H1 (cell line): ENCODE data around the gene FAM83F. TPM values are rescaled to one million over a fixed set of nuclear protein-coding genes. Genes with fewer than 3 reads are reported as not detected.

Source experiments
- CTCF ChIA-PET: fragments of 300-600 bp; sonication (Branson Sonifier 250); formaldehyde crosslinking; loops from one replicate; lab custom pipeline; 2021; ENCODE audit not compliant: partially characterized antibody; lab: Charles Lee
- POLR2A ChIA-PET: fragments of 300-600 bp; sonication (Branson Sonifier 250); formaldehyde crosslinking; loops from one replicate; lab custom pipeline; 2021; ENCODE audit warnings: inconsistent platforms; ENCODE audit not compliant: partially characterized antibody; lab: Charles Lee
- DNase-seq, 2 experiments: peaks; one replicate each; pipeline versions ENCODE4 v3.0.0 to v3.0.0-alpha.2; 2010 to 2022; ENCODE audit warnings: low spot score in 2 of 2, low read depth in 1 of 2, mixed read lengths in 1 of 2
- FAIRE-seq: peaks from 2 replicates; lab custom pipeline; 2011; peaks lifted over from hg19 to GRCh38; lab: Jason Lieb, UNC
- H2AFZ ChIP-seq: 2 replicates; pipeline ENCODE4 v1.8.1; 2012; ENCODE audit warnings: low read length, inconsistent platforms
- H2AK5ac ChIP-seq: 2 replicates; pipeline ENCODE4 v1.6.1; 2013; ENCODE audit warnings: low read depth, low read length
- H2BK120ac ChIP-seq: replicated peaks from 2 replicates; pipeline ENCODE3; 2013; ENCODE audit warnings: low read depth, low read length, inconsistent platforms
- H2BK12ac ChIP-seq: 2 replicates; pipeline ENCODE4 v1.6.1; 2013; ENCODE audit warnings: low read depth, low read length
- H2BK15ac ChIP-seq: 2 replicates; pipeline ENCODE4 v1.6.1; 2013; ENCODE audit warnings: low read length
- H2BK20ac ChIP-seq: 2 replicates; pipeline ENCODE4 v1.6.1; 2013; ENCODE audit warnings: low read length
- H2BK5ac ChIP-seq: 2 replicates; pipeline ENCODE4 v1.6.1; 2013; ENCODE audit warnings: low read depth, low read length
- H3K14ac ChIP-seq: 2 replicates; pipeline ENCODE4 v1.6.1; 2013; ENCODE audit warnings: inconsistent platforms; ENCODE audit not compliant: insufficient read length
- H3K18ac ChIP-seq: 2 replicates; pipeline ENCODE4 v1.6.1; 2013; ENCODE audit warnings: low read length; ENCODE audit errors: extremely low read depth
- H3K23ac ChIP-seq: 2 replicates; pipeline ENCODE4 v1.6.1; 2013; ENCODE audit warnings: inconsistent platforms; ENCODE audit not compliant: insufficient read length
- H3K23me2 ChIP-seq: 2 replicates; pipeline ENCODE4 v1.6.1; 2013; ENCODE audit warnings: low read depth, low read length
- H3K27ac ChIP-seq: 2 replicates; pipeline ENCODE4 v1.6.1; 2011; ENCODE audit warnings: low read depth, low read length, inconsistent platforms
- H3K27me3 ChIP-seq, 4 experiments: replicated peaks in 1 of 4; 1 replicate in 1 of 4; 2 replicates in 3 of 4; pipeline versions ENCODE4 v1.6.1 to v1.8.1; 2011 to 2013; ENCODE audit warnings: low read length in 3 of 4, mild to moderate bottlenecking in 3 of 4, inconsistent platforms in 2 of 4, mixed read lengths in 2 of 4, moderate library complexity in 1 of 4; ENCODE audit not compliant: control insufficient read depth in 3 of 4, insufficient read depth in 3 of 4; ENCODE audit errors: extremely low read depth in 1 of 4
- H3K36me3 ChIP-seq, 4 experiments: 2 replicates each; pipeline versions ENCODE4 v1.6.1 to v1.8.1; 2011 to 2013; ENCODE audit warnings: mild to moderate bottlenecking in 4 of 4, low read length in 3 of 4, moderate library complexity in 2 of 4, control low read depth in 1 of 4, inconsistent platforms in 1 of 4; ENCODE audit not compliant: insufficient read depth in 4 of 4, control insufficient read depth in 2 of 4
- H3K4ac ChIP-seq: replicated peaks from 2 replicates; pipeline ENCODE3; 2013; ENCODE audit warnings: low read length, low read depth, mixed read lengths, inconsistent platforms; ENCODE audit not compliant: insufficient read length
- H3K4me1 ChIP-seq, 4 experiments: replicated peaks in 1 of 4; 1 replicate in 1 of 4; 2 replicates in 3 of 4; pipeline versions ENCODE4 v1.6.1 to v1.8.1; 2011 to 2013; ENCODE audit warnings: low read length in 3 of 4, inconsistent platforms in 2 of 4, mixed read lengths in 1 of 4; ENCODE audit not compliant: insufficient read depth in 4 of 4, control insufficient read depth in 3 of 4
- H3K4me2 ChIP-seq, 2 experiments: 2 replicates each; pipeline versions ENCODE4 v1.6.1 to v1.8.1; 2011 to 2013; ENCODE audit warnings: low read depth in 2 of 2, low read length in 2 of 2, control low read depth in 1 of 2, inconsistent platforms in 1 of 2, mild to moderate bottlenecking in 1 of 2; ENCODE audit not compliant: insufficient read depth in 1 of 2
- H3K4me3 ChIP-seq, 4 experiments: fragments of 200-600, 300-600 bp in 1 of 4; sonication (generic), shearing (Covaris generic), sonication (Bioruptor Twin) in 1 of 4; 2 replicates each; pipeline versions ENCODE4 v1.5.1 to v1.8.1; 2011 to 2016; ENCODE audit warnings: low read length in 4 of 4, low read depth in 3 of 4, control low read depth in 2 of 4, inconsistent platforms in 2 of 4, mild to moderate bottlenecking in 2 of 4, mixed read lengths in 1 of 4, moderate library complexity in 1 of 4; ENCODE audit not compliant: insufficient read depth in 2 of 4; ENCODE audit errors: extremely low read depth in 1 of 4
- H3K56ac ChIP-seq: replicated peaks from 2 replicates; pipeline ENCODE3; 2013; ENCODE audit warnings: low read depth, mild to moderate bottlenecking, mixed read lengths, low read length, inconsistent platforms; ENCODE audit not compliant: insufficient read length
- H3K79me1 ChIP-seq: 2 replicates; pipeline ENCODE4 v1.6.1; 2013; ENCODE audit warnings: low read depth, low read length, control low read depth
- H3K79me2 ChIP-seq, 2 experiments: 2 replicates each; pipeline versions ENCODE4 v1.6.1 to v1.8.1; 2012 to 2013; ENCODE audit warnings: low read length in 2 of 2, mild to moderate bottlenecking in 2 of 2, inconsistent platforms in 1 of 2; ENCODE audit not compliant: insufficient read depth in 2 of 2, control insufficient read depth in 1 of 2
- H3K9ac ChIP-seq, 4 experiments: replicated peaks in 1 of 4; 1 replicate in 1 of 4; 2 replicates in 3 of 4; pipeline versions ENCODE4 v1.6.1 to v1.8.1; 2011 to 2013; ENCODE audit warnings: low read depth in 3 of 4, low read length in 3 of 4, control low read depth in 2 of 4, mild to moderate bottlenecking in 2 of 4, moderate library complexity in 2 of 4, inconsistent platforms in 1 of 4; ENCODE audit errors: extremely low read depth in 1 of 4
- H3K9me3 ChIP-seq, 2 experiments: 2 replicates each; pipeline versions ENCODE4 v1.6.1 to v1.8.1; 2012 to 2013; ENCODE audit warnings: mild to moderate bottlenecking in 2 of 2, moderate library complexity in 2 of 2, control low read depth in 1 of 2, inconsistent platforms in 1 of 2, low read depth in 1 of 2, low read length in 1 of 2, mixed read lengths in 1 of 2; ENCODE audit not compliant: insufficient read depth in 2 of 2
- H4K20me1 ChIP-seq, 2 experiments: replicated peaks in 1 of 2; 2 replicates each; pipeline versions ENCODE3 to v1.8.1; 2011 to 2013; ENCODE audit warnings: inconsistent platforms in 2 of 2, low read length in 2 of 2, mild to moderate bottlenecking in 1 of 2; ENCODE audit not compliant: insufficient read depth in 2 of 2, control insufficient read depth in 1 of 2
- H4K5ac ChIP-seq: 2 replicates; pipeline ENCODE4 v1.6.1; 2013; ENCODE audit warnings: low read length, low read depth, mixed read lengths, inconsistent platforms; ENCODE audit not compliant: insufficient read length
- H4K8ac ChIP-seq: 2 replicates; pipeline ENCODE4 v1.8.0; 2013; ENCODE audit warnings: mild to moderate bottlenecking, moderate library complexity, low read length, inconsistent platforms; ENCODE audit not compliant: insufficient read depth; ENCODE audit errors: extremely low read depth
- H4K91ac ChIP-seq: replicated peaks from 2 replicates; pipeline ENCODE3; 2013; ENCODE audit warnings: low read length, mixed read lengths, inconsistent platforms; ENCODE audit not compliant: insufficient read length
- CREB1 ChIP-seq: IDR thresholded peaks from 2 replicates; pipeline ENCODE4 v1.6.1; 2012; ENCODE audit warnings: inconsistent platforms
- JUN ChIP-seq: IDR thresholded peaks from 2 replicates; pipeline ENCODE4 v1.6.1; 2011; ENCODE audit warnings: low read depth, mild to moderate bottlenecking, improper control_type of control experiment, low read length
- POU5F1 ChIP-seq: IDR thresholded peaks from 2 replicates; pipeline ENCODE4 v1.6.1; 2011; ENCODE audit warnings: low read depth, mild to moderate bottlenecking, low read length, moderate library complexity
- RFX5 ChIP-seq: IDR thresholded peaks from 2 replicates; pipeline ENCODE4 v1.6.1; 2011; ENCODE audit warnings: low read depth, low read length, improper control_type of control experiment, borderline replicate concordance
- RNF2 ChIP-seq: fragments of 200-900, 300-1000 bp; sonication (generic); IDR thresholded peaks from 2 replicates; pipeline ENCODE4 v1.7.1; 2016; ENCODE audit warnings: borderline replicate concordance, low read depth, mild to moderate bottlenecking, antibody characterized with exemption, low read length; ENCODE audit not compliant: poor library complexity, severe bottlenecking; ENCODE audit errors: missing control alignments
- SAP30 ChIP-seq: fragments of 300-600 bp; sonication (generic); IDR thresholded peaks from 2 replicates; pipeline ENCODE4 v1.7.1; 2012; ENCODE audit warnings: low read length, moderate library complexity, mild to moderate bottlenecking, inconsistent platforms; ENCODE audit not compliant: insufficient read depth, insufficient replicate concordance
- TAF7 ChIP-seq: optimal IDR thresholded peaks from 2 replicates; pipeline ENCODE3; 2011; ENCODE audit warnings: low read depth, mild to moderate bottlenecking, inconsistent platforms, low read length, moderate library complexity, borderline replicate concordance
- TBP ChIP-seq: IDR thresholded peaks from 2 replicates; pipeline ENCODE4 v1.6.1; 2011; ENCODE audit warnings: low read depth, low read length, improper control_type of control experiment
- polyA plus RNA-seq, 7 experiments: library from polyadenylated mRNA; depleted of rRNA in 3 of 7; stranded (reverse) in 5 of 7; unstranded in 2 of 7; fragments of >200 nt in 5 of 7; fragments of 200-250 nt in 2 of 7; gene quantifications; 1 replicate in 5 of 7; 2 replicates in 1 of 7; 4 replicates in 1 of 7; pipeline versions ENCODE4 v1.2.1 to v1.2.3, GENCODE V29; 2011 to 2013; ENCODE audit warnings: missing spikeins in 2 of 7, mixed read lengths in 2 of 7
- total RNA-seq: library from RNA; stranded (reverse); fragmentation: NEBNext Ultra II Directional; extraction: Animal tissue kit (Norgen Biotek cat#: 25700); gene quantifications from 2 replicates; pipeline ENCODE4 v1.2.1, GENCODE V29; 2021
- TF ChIP-seq, protein P1 (sequence below), 3 experiments: IDR thresholded peaks; 1 replicate in 2 of 3; 2 replicates in 1 of 3; pipeline versions ENCODE4 v1.5.1 to v1.6.1; 2011; ENCODE audit warnings: low read length in 3 of 3, mild to moderate bottlenecking in 3 of 3, inconsistent platforms in 2 of 3, low read depth in 1 of 3, moderate library complexity in 1 of 3; ENCODE audit not compliant: insufficient read depth in 1 of 3; ENCODE audit errors: control extremely low read depth in 1 of 3

The FAM83F gene
- total and polyA plus RNA-seq, 2 of the 8 experiments (the other 6 are each of a cell fraction or from before 2014, with no cell fraction given): 8.6 to 18.9 TPM

DNA sequence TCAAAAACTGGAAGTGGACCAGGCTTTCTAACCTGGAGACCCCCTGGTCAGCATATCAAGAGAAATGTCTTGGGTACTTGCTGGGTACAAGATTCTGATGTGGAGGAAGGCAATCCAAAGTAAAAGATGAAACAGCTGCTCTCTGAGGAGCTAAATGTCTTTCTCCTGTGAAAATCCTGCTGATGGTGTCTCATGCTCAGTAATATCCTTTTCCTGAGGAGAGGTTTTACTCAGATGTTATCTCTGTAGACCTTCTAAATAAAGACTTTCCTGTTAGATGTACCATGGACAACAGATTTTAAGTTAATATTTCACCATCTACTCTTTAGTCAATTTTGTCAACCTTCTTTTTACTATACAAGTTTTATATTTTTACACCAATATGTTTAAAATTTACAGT is 62.9 kb downstream of the FAM83F start:
- H2BK20ac ChIP-seq: no peak overlapping the region
- H3K79me2 ChIP-seq: peaks cover 0 to 56% of the 10 kb centered on the region in 2 experiments; a peak in 2 of 4 replicates
- H3K4me3 ChIP-seq: no peak overlapping the region
- no peak overlapping the region for H2AK5ac ChIP-seq
- no peaks in the 10 kb centered on the region for H3K27me3 ChIP-seq
- no peak overlapping the region for H2BK15ac ChIP-seq
- H3K4me2 ChIP-seq: no peak overlapping the region
- no peak overlapping the region for H2BK120ac ChIP-seq
- H3K27ac ChIP-seq: no peak overlapping the region
- DNase-seq (no peak), FAIRE-seq (peak; percentile 39)
- H3K36me3 ChIP-seq: no peaks in the 10 kb centered on the region
- no peak overlapping the region for H3K14ac ChIP-seq
- H3K9me3 ChIP-seq: no peaks in the 10 kb centered on the region
- no peak overlapping the region for H3K9ac ChIP-seq
- no peak overlapping the region for H3K4ac ChIP-seq
- no peak overlapping the region for H4K5ac ChIP-seq
- no peak for TF ChIP-seq TAF7
- TF ChIP-seq CREB1: no peak
- no peak for TF ChIP-seq SAP30
- TF ChIP-seq POU5F1: no peak
- no peak for TF ChIP-seq RNF2
- TF ChIP-seq RFX5: no peak
- no peak for TF ChIP-seq JUN
- no peak for TF ChIP-seq TBP
- TF ChIP-seq, protein P1, sequence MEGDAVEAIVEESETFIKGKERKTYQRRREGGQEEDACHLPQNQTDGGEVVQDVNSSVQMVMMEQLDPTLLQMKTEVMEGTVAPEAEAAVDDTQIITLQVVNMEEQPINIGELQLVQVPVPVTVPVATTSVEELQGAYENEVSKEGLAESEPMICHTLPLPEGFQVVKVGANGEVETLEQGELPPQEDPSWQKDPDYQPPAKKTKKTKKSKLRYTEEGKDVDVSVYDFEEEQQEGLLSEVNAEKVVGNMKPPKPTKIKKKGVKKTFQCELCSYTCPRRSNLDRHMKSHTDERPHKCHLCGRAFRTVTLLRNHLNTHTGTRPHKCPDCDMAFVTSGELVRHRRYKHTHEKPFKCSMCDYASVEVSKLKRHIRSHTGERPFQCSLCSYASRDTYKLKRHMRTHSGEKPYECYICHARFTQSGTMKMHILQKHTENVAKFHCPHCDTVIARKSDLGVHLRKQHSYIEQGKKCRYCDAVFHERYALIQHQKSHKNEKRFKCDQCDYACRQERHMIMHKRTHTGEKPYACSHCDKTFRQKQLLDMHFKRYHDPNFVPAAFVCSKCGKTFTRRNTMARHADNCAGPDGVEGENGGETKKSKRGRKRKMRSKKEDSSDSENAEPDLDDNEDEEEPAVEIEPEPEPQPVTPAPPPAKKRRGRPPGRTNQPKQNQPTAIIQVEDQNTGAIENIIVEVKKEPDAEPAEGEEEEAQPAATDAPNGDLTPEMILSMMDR (IDR thresholded peaks at IDR 0.05; ENCODE audit: control extremely low read depth in 1 of 3, insufficient read depth in 1 of 3, low read depth in 1 of 3, low read length in 3 of 3): no peak
- H2BK12ac ChIP-seq: no peak overlapping the region
- H3K56ac ChIP-seq: no peak overlapping the region
- H3K23me2 ChIP-seq: no peaks in the 10 kb centered on the region
- H4K8ac ChIP-seq: no peak overlapping the region
- CTCF ChIA-PET: interaction anchor here (1.1 kb wide), 1 partner anchor 9 kb away, joined by 5 read pairs; no protein-coding TSS in a partner anchor
- no peak overlapping the region for H2AFZ ChIP-seq
- H4K91ac ChIP-seq: no peak overlapping the region
- POLR2A ChIA-PET: no interaction called here
- no peak overlapping the region for H3K23ac ChIP-seq
- H2BK5ac ChIP-seq: no peak overlapping the region
- peaks cover 5 to 24% (median 10%) of the 10 kb centered on the region in 4 experiments for H3K4me1 ChIP-seq
- no peak overlapping the region for H3K18ac ChIP-seq
- H4K20me1 ChIP-seq: peaks cover 3 to 5% of the 10 kb centered on the region in 2 experiments
- no peaks in the 10 kb centered on the region for H3K79me1 ChIP-seq
